Muscle layer of colon (tissue), 2 donors: ENCODE results near the gene TCERG1L.

ENCODE experiments used
- H3K27ac ChIP-seq: one replicate; pipeline ENCODE4 v1.7.0; 2013; ENCODE audit warnings: low read depth, mild to moderate bottlenecking, low read length, moderate library complexity
- H3K27me3 ChIP-seq, 2 donors: one replicate each; pipeline ENCODE4 v1.7.0; 2013; ENCODE audit warnings: low read length in 2 of 2, mild to moderate bottlenecking in 2 of 2; ENCODE audit not compliant: insufficient read depth in 2 of 2, control insufficient read depth in 1 of 2
- H3K36me3 ChIP-seq: one replicate; pipeline ENCODE4 v1.7.0; 2013; ENCODE audit warnings: mild to moderate bottlenecking, low read length; ENCODE audit not compliant: insufficient read depth
- H3K4me1 ChIP-seq: one replicate; pipeline ENCODE4 v1.7.0; 2013; ENCODE audit warnings: mild to moderate bottlenecking, low read length; ENCODE audit not compliant: insufficient read depth
- H3K4me3 ChIP-seq, 2 donors: one replicate each; pipeline ENCODE4 v1.7.0; 2013; ENCODE audit warnings: low read length in 2 of 2, low read depth in 1 of 2, mild to moderate bottlenecking in 1 of 2, moderate library complexity in 1 of 2
- H3K9ac ChIP-seq: one replicate; pipeline ENCODE4 v1.7.0; 2013; ENCODE audit warnings: low read length
- H3K9me3 ChIP-seq: one replicate; pipeline ENCODE4 v1.7.0; 2013; ENCODE audit warnings: mild to moderate bottlenecking, low read length
- donor health status: abdominal sarcoma.
- donor health status: Adenocarcinoma of cecum.

Gene TCERG1L

GRCh38 chr10:131253931-131254858 lies 57.3 kb downstream of the TCERG1L start:
- Histone ChIP-seq H3K27ac (no peak overlapping the region), H3K36me3 (no peaks in the 10 kb centered on the region), H3K9me3 (no peaks in the 10 kb centered on the region), H3K4me3 (no peak overlapping the region), H3K4me1 (no peaks in the 10 kb centered on the region), H3K27me3 (peaks cover 13 to 14% of the 10 kb centered on the region in 2 donors), H3K9ac (no peak overlapping the region)

- H3K4me1 ChIP-seq = no peaks in the 10 kb centered on the region
- no peaks in the 10 kb centered on the region for H3K36me3 ChIP-seq
- no peak overlapping the region for H3K4me3 ChIP-seq
- H3K9ac ChIP-seq = no peak overlapping the region
- peaks cover 13 to 14% of the 10 kb centered on the region in 2 donors for H3K27me3 ChIP-seq
- no peaks in the 10 kb centered on the region for H3K9me3 ChIP-seq
- H3K27ac ChIP-seq = no peak overlapping the region
Observed at GRCh38 chr10:131252567-131253276, 58.8 kb downstream of the TCERG1L start.

GRCh38 chr10:131251146-131251541 lies 60.4 kb downstream of the TCERG1L start:
- H3K9me3 ChIP-seq = no peaks in the 10 kb centered on the region
- H3K36me3 ChIP-seq = no peaks in the 10 kb centered on the region
- H3K9ac ChIP-seq = no peak overlapping the region
- H3K4me1 ChIP-seq = no peaks in the 10 kb centered on the region
- H3K27ac ChIP-seq = no peak overlapping the region
- peaks cover 13 to 14% of the 10 kb centered on the region in 2 donors for H3K27me3 ChIP-seq
- no peak overlapping the region for H3K4me3 ChIP-seq

GRCh38 chr10:131250454-131251145 lies 60.9 kb downstream of the TCERG1L start:
- Histone ChIP-seq H3K36me3 (no peaks in the 10 kb centered on the region), H3K27ac (no peak overlapping the region), H3K4me3 (no peak overlapping the region), H3K27me3 (peaks cover 13 to 14% of the 10 kb centered on the region in 2 donors), H3K4me1 (no peaks in the 10 kb centered on the region), H3K9ac (no peak overlapping the region), H3K9me3 (no peaks in the 10 kb centered on the region)

GRCh38 chr10:131249955-131250344 lies 61.6 kb downstream of the TCERG1L start:
- Histone ChIP-seq H3K27ac (no peak overlapping the region), H3K9ac (no peak overlapping the region), H3K27me3 (peaks cover 13 to 14% of the 10 kb centered on the region in 2 donors), H3K36me3 (no peaks in the 10 kb centered on the region), H3K4me1 (no peaks in the 10 kb centered on the region), H3K9me3 (no peaks in the 10 kb centered on the region), H3K4me3 (no peak overlapping the region)

GRCh38 chr10:131249238-131249954 lies 62.1 kb downstream of the TCERG1L start:
- no peak overlapping the region for H3K4me3 ChIP-seq
- H3K9me3 ChIP-seq = no peaks in the 10 kb centered on the region
- H3K27ac ChIP-seq = no peak overlapping the region
- no peaks in the 10 kb centered on the region for H3K4me1 ChIP-seq
- no peaks in the 10 kb centered on the region for H3K36me3 ChIP-seq
- peaks cover 13 to 14% of the 10 kb centered on the region in 2 donors for H3K27me3 ChIP-seq
- no peak overlapping the region for H3K9ac ChIP-seq

- Histone ChIP-seq H3K27me3 (peaks cover 13 to 14% of the 10 kb centered on the region in 2 donors), H3K36me3 (no peaks in the 10 kb centered on the region), H3K4me3 (no peak overlapping the region), H3K4me1 (no peaks in the 10 kb centered on the region), H3K9ac (no peak overlapping the region), H3K9me3 (no peaks in the 10 kb centered on the region), H3K27ac (no peak overlapping the region)
Observed at GRCh38 chr10:131248376-131249165, 63.0 kb downstream of the TCERG1L start.

- no peaks in the 10 kb centered on the region for H3K4me1 ChIP-seq
- no peak overlapping the region for H3K27ac ChIP-seq
- H3K36me3 ChIP-seq = no peaks in the 10 kb centered on the region
- no peak overlapping the region for H3K9ac ChIP-seq
- H3K4me3 ChIP-seq = no peak overlapping the region
- no peaks in the 10 kb centered on the region for H3K9me3 ChIP-seq
- H3K27me3 ChIP-seq = peaks cover 13 to 14% of the 10 kb centered on the region in 2 donors
Observed at GRCh38 chr10:131247873-131248272, 63.6 kb downstream of the TCERG1L start.

- Histone ChIP-seq H3K27ac (no peak overlapping the region), H3K36me3 (no peaks in the 10 kb centered on the region), H3K27me3 (peaks cover 9 to 13% of the 10 kb centered on the region in 2 donors), H3K9me3 (no peaks in the 10 kb centered on the region), H3K4me1 (no peaks in the 10 kb centered on the region), H3K9ac (no peak overlapping the region), H3K4me3 (no peak overlapping the region)
Observed at GRCh38 chr10:131246775-131247174, 64.7 kb downstream of the TCERG1L start.

GRCh38 chr10:131246089-131246488 lies 65.4 kb downstream of the TCERG1L start:
- Histone ChIP-seq H3K4me1 (no peaks in the 10 kb centered on the region), H3K36me3 (no peaks in the 10 kb centered on the region), H3K9ac (no peak overlapping the region), H3K4me3 (no peak overlapping the region), H3K9me3 (no peaks in the 10 kb centered on the region), H3K27ac (no peak overlapping the region), H3K27me3 (peaks cover 9 to 13% of the 10 kb centered on the region in 2 donors)
